GM19025 (cell line): ENCODE data around the gene KCNJ15.
"Not testable (repeated sequence)": the region's sequence is repeated elsewhere in the genome, so short reads cannot be mapped to it uniquely, and the experiment has no call there.

Source experiments
- ATAC-seq: cut with Tn5 transposase; IDR thresholded peaks from one replicate; pipeline ENCODE4 v1.9.1; 2021; ENCODE audit warnings: mild to moderate bottlenecking, low read depth, moderate library complexity; ENCODE audit not compliant: unreplicated experiment

Gene KCNJ15

DNA sequence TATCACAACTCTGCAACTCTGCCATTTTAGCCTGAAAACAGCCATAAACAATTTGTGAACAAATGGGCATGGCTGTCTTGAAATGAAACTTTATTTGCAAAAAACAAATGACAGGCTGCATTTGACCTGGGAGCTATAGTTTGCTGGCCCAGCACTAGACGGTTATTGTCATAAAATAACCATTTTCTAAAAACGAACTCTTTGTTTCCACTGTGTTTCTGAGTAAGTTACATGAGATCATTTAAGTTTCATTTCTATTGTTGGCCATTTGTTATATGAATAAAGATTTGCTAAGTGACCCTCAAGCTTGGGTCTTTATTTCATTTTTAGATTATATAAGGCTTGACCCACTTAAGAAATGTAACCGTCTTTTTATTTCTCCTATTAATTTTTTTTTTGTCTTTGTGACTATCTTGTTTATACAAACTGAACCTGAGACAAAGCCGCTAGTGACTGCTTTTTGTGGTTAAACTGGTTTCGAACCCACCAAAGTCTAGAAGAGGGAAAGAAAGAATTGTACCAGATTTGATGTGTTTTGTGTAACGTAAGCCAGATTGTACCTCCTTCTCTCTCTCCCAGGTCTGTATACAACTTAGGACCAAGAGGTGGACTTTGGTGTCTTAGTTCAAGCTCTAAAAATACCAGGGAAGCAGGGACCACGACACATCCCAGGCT, 12.9 kb upstream of the KCNJ15 start:
- ATAC-seq: no peak

DNA sequence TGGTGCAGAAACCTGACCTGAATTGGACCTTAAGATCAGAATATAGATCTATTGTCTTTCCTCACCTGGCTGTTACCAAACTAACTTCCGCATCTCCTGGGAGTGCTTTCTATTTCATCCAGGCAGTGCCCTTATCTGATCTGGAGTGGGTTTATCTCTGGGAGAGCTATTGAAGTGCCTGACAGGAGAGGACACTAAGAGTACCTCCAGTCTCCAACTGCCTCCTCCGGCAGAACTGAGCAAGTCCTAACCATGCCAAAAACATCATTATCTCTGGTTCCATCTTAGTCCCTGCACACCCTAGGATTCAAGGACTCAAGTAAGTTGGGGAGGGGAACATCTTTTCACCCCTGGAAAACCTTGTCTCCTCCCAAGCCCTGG, 12.4 kb upstream of the KCNJ15 start:
- ATAC-seq: no peak

DNA sequence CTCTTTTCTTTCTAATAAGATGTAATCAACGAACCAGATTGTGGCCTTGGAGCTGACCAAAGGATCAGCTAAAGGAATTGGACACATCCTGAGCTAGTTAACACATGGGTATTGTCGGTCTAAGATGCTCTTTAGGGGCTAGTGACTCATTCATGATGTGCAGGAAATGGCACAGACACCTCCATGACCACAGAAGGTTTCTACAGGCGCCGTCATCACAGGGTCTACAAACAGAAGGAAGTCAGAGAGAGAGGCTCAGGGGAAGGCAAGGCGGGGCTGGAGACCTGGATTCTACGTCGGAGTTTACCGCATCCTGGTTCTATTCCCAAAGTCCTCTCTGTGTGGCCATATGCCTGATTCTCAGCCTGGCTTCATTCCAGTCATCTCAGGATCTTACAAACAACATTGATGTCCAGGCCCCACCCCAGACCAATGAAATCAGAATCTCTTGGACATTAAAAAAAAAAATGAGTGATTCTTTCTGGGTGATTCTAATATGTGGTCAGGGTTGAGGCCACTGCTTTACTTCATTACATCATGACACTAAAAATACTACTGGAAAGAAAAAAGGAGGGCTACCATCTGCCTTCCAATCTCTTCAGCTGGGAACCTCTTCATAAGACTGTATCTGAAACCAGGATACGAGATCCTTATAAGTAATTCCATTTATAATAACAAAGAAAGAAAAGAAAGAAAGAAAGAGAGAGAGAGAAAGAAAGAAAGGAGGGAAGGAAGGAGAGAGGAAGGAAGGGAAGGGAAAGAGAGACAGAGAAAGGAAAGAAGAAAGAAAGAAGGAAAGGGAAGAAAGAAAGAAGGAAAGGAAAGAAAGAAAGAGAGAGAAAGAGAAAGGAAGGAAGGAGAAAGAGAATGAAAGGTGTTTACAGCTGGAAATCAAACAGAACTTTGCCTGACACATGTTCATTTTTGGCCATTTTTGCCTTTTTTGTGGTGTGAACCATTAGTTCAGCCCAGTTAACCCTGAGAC, 11.6 kb upstream of the KCNJ15 start:
- ATAC-seq: peak; percentile 76

DNA sequence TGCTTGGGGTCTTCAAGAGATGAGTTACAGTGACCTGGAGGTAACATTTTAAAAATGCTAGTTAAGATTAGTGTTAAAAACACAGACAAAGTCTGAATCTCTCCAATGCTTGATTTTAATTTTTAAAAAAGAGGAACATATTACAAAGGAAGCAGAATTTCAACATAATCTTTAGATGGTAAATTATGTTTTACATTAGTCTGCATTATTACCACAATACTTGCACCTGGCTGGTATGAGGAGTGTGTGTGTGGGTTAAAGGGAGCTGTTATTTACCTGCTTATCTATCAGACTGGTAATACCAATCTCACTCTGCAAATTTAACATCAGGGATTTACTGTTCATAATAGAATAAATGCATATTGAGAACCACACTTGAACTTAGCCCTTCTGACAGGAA, 10.3 kb upstream of the KCNJ15 start:
- ATAC-seq: no peak

DNA sequence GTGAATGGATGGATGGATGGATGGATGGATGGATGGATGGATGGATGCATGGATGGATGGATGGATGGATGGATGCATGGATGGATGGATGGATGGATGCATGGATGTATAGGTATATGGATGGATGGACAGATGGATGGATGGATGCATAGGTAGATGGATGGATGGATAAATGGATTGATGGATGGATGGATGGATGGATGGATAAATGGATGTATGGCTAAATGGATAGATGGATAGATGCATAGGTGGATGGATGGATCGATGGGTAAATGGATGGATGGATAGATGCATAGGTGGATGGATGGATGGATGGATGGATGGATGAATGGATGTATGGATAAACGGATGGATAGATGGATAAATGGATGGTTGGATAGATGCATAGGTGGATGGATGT, 9.7 kb upstream of the KCNJ15 start:
- not testable (repeated sequence) for ATAC-seq

DNA sequence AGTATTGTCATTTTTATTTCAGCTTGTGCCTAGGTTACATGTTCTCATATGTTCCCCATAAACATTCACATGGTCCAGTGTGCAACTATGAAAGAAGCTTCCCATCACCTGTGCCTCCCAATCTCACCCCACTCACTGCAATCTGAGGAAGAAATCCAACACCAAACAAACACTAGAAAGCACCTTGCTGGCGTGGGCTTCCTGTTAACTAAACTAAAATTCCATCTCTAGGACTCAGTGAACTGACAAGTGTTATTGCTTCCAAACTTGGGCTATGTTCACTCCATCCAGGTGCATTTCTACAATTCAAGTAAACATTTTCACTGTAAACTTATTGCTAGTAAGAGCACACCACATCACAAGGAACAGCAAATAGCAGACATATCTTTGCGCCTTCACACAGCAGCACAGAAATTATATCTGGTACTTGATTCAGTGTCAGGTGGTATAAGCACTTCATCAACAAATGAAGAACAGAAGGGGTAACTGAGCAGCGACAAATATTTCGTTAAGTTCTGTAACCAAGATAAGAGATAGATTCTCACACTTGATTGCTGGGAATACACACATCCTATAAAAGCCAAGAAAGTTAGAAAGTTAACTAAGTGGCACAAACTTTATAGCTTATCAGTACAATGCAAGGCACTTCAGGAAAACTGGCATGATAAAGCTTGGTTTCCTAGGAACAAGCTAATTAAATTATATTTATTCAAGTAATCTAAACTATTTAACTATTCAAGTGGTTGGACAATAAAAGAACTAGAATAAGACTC, 8.9 kb upstream of the KCNJ15 start:
- no peak for ATAC-seq

DNA sequence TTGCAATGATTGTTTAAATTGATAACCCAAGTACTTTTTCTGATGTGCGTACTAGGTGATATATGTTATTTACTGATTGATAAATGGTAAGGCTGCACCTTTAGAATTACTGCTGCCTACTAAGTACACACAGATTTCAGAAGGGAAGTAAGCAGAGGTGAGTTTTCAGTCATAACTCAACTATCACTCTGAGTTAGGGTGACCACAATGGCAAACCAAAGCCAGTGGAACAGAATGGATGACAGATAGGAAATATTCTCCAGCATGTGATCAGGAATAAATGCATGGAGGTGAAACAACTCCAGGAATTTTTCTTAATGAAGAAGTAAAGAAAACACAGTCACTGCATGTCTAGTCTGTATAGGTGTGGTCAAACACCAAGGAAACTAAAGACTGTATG, 7.5 kb upstream of the KCNJ15 start:
- ATAC-seq: peak; percentile 60

DNA sequence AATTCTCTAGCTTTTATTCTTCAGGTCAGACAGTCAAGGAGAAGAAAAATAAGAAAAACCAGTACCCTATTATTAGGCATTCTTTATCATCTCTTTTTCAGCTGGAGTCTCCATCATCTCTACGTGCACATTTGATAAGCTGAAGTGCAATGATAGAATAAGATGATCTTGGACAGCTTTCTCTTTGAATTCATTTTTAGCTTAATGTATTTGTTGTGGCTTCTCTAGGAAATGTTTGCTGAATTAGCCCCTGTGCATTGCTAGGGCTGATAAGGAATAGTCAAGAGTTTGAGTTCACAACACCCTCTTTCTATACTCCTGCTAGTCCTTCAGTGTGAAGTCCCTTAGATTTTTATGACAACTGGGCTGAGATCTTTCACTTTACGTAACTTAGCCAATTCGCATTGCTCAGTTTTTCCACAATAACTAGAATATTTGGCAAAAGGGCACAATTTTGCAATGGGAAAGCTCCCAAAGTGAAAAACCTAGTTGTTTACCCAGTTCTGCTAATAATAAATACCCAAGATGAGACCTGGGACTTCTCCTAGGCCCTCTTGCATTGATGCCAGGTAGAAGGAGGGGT, 7.0 kb upstream of the KCNJ15 start:
- no peak for ATAC-seq

DNA sequence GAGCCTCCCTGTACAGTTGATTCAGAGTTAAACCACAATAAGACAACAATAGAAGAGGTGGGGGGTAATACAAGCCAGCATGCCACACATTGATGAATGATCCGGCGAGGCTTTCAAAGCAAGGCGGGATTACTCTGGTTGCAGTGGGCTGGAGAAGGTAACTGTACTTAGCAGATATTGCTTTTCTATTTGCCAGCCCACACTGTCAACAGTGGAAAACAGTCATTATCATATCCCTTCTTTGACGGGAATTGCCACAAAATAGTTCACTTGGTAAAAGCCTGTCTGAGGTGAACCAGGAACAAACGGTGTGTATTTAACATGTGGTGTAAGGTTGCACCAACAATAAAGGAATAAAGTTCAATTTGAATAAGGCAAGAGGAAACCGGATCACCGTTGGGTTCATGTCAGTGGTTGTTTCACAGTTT, 5.8 kb upstream of the KCNJ15 start:
- ATAC-seq: no peak

DNA sequence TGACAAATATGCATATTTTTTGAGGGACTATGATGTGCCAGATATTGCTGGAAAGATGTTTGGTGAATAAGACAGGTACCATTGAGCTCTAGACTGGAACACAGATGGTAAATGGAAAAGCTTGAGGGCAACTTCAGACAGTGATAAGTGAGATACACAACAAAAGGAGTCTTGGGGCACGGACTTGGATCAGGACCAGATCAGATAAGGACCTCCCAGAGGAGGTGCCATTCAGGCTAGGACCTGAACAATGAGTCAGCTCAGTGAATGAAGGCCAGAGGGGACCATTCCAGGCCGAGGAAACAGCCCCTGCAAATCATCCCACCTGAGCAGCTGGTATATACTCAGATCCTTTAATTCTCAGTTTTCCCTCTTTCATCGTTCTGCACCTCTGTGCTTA, 1.8 kb upstream of the KCNJ15 start:
- no peak for ATAC-seq

DNA sequence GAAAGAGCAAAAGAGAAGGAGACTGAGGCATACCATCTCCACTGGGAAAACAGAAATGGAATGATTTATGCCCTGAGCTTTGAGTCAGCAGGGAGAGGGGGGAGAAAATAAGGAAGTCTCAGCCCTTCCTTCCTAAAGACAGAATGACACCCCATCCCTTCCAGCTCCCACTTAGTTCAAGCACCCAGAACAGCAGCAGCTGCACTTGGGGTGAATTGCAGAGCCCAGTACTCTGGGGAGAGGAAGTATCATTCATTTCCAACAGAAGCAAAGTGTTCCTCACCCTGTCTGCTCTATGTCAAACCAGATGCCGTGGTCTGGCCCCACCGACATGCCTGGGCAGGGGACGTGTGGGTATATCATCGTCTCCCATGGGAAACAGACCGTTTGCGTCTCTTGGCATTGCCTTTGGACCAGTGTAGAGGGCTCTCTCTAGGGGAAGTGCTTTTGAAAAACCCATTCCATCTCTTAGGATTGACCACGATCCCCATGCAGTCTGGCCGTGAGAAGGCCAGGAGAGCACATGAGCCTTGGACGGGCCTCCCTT, 1.1 kb upstream of the KCNJ15 start:
- ATAC-seq: no peak

DNA sequence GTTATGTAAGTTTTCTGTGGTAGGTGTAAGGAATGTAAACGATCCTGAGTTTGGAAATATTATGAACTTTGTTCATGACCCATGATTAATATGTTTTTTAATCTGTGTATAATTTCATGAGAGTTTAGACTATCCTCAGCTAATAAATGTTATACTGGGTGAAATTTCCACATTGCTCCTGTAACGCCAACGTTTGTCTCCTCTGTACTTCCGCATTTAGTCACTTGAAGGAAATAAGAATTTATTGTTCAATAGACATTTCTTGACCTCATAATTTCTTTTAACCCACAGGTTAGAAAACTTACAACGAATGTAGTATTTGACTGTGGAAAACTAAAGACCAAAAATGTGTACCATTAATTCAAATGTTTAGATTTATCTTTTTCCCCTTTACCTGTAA, 876 bp downstream of the KCNJ15 start:
- ATAC-seq: no peak

DNA sequence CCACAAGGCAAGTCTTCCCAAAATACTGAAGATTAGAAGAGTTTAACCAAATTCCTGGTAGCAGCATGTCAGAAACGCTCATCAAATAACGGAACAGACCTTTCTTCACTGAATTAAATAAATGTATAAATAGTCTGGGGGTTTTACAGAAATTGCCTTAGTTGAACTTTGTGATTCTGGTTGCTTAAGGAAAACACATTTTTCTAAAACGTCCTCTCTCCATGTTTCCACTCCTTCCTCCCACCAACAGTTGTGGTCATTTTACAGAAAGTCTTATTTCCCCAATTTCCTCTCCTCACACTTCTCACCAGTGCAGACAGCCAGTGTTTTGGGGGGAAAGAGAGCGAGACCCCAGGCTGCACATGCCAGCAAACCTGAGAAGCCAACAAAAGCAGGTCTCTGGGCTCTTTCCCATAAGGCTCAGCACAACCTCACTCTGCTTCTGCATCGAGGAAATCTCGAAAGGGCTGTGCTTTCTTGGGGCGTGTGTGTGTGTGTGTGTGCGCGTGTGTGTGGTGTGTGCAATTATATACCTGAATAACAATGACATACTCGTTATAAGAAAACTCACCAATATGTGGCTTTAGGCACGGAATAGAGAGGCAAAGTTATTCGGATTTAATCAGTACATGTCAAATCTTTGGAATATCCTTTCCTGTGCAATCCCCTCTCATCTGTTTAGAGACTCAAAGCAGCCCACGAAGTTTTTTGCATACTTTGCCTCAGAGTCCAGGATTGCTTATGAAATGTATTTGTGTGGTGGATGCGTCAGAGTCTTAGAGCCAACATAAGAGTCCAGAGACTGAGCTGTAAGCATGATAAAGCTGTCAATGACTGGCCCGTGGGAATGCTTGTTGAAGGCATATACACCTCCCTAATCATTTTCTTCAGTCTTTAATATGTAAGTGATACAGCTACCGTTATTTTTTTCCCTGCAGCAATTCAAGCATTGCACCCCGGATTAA, 2.0 kb downstream of the KCNJ15 start:
- no peak for ATAC-seq

DNA sequence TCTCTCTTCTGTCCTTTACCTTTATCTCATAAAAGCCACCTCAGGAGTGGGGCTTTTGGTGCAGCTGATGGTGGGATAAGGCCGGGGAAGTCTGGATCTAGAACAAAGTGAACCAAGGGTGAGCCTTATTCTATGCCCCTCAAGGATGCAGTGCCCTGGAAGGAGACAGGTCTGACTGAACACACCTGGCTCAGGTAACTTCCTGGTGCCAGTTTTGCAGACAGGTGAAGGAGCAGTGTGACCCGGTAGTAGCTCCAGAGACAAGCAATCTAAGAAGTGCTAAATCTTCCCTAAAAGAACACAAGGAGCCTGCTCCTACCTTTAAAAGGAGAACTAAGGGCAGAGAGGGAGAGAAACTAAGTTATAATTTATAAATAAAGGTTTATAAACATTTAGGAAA, 2.9 kb downstream of the KCNJ15 start:
- ATAC-seq: no peak

DNA sequence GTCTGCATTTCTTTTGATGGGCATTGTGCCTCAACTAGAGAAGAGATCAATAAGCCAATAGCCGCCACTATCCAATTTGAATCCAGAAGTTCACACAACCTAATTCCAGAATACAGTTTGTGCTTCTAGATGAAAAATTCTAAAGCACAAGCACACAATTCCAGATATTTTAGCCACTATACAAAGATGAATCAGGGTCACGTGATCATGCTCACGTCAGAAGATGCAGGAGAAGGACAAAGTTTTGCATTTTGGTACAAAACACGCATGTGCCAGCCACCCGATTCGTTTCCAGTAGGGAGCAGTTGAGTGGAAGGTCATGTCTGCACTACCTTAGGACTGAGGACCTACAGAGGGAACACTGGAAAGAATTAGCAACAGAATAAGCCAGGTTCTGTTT, 3.6 kb downstream of the KCNJ15 start:
- ATAC-seq: no peak

DNA sequence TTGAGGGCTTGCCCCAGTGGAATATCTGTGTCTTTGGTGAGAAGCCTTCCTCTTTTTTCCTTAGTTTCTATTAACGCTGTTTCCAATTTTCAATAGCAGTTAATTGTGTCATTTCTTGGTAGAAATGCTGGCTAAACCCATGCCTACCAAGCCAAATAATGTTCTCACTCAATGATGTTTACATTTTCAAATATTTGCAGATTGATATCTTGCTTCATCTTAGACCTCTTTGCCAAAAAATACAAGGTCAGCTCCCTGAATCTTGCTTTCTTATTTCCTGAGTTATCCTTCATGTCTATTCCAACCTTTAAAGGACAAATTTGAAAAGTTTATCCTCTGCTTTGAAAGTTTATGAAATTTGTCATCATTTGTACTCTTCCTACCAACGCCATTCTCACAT, 5.1 kb downstream of the KCNJ15 start:
- ATAC-seq: no peak

DNA sequence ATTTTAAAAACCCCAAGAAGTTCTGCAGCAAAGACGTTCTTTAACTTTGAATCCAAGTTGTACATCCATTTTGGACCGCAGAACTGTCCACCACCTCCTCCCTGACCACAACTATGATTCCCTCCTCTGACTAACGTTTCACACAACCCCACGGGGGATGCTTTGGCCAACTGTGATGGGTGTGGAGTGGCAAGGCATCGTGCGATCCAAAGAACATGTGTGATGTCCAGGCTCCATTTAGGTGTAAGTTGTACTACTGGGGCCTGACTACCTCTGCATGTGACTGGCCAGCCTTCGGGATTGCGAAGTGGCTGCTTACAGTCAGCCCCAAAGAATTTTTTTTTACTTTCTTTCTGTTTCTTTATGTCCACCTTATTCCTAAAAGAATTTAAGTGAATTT, 6.7 kb downstream of the KCNJ15 start:
- ATAC-seq: no peak

DNA sequence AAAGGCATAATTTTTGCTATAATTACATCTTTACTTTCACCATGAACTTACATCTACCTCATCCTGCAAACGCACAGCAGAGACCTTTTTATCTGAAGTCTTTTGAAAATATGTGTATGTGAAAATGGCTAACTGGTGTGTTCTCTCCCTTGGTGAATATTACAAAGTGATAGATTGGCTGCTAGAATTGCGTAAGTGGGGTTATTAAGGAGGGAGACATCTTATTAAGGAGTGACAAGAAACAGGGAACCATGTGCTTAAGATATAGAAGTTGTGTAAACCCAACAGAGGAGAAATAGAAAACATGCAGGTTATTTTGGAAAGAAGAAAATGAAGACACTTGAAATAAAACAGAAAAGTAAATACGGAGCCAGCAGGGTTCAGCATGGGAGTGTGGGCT, 7.8 kb downstream of the KCNJ15 start:
- ATAC-seq: no peak

DNA sequence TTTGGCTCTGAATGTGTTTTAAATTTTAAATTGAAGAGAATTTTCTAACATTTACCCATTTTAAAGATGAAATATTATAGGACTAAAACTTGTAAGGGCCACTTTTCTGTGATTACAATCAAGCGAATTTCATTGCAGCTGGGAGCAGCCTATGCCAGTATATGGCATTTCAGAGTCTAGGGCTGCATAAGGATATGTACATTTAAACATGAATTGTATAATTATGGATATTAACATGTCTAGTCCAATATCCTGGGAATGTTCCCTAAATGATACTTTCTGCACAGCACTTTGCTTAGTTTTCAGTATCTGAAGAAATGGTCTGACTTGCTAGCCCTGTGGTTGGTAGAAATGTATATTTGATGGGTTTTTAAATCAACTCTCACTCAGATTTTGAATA, 8.4 kb downstream of the KCNJ15 start:
- no peak for ATAC-seq
